Osteoblast (primary cell): Measurements from ENCODE around the gene TCEA2. TPM values are rescaled to one million over a fixed set of nuclear protein-coding genes. Genes with fewer than 3 reads are reported as not detected.

Source experiments
- DNase-seq: peaks from one replicate; pipeline ENCODE4 v3.0.0; 2011; ENCODE audit warnings: low spot score, mixed read lengths; ENCODE audit not compliant: insufficient read length; ENCODE audit errors: missing footprints
- H2AFZ ChIP-seq: 2 replicates; pipeline ENCODE4 v1.6.0; 2011; ENCODE audit warnings: mild to moderate bottlenecking, low read length
- H3K27ac ChIP-seq: 2 replicates; pipeline ENCODE4 v1.5.1; 2011; ENCODE audit warnings: mild to moderate bottlenecking, low read depth, low read length, moderate library complexity
- H3K27me3 ChIP-seq: 2 replicates; pipeline ENCODE4 v1.6.0; 2012; ENCODE audit warnings: mild to moderate bottlenecking, control low read depth, inconsistent platforms, low read length, moderate library complexity; ENCODE audit not compliant: insufficient read depth
- H3K36me3 ChIP-seq: 2 replicates; pipeline ENCODE4 v1.5.1; 2011; ENCODE audit warnings: mild to moderate bottlenecking, low read length, control low read depth, moderate library complexity; ENCODE audit not compliant: insufficient read depth
- H3K4me1 ChIP-seq: 2 replicates; pipeline ENCODE4 v1.5.1; 2011; ENCODE audit warnings: mild to moderate bottlenecking, low read length, control low read depth, moderate library complexity; ENCODE audit not compliant: insufficient read depth
- H3K4me2 ChIP-seq: 2 replicates; pipeline ENCODE4 v1.6.0; 2011; ENCODE audit warnings: mild to moderate bottlenecking, low read length; ENCODE audit not compliant: insufficient read depth
- H3K4me3 ChIP-seq: fragments of 200-600 bp; sonication (generic); 3 replicates; pipeline ENCODE4 v1.5.1; 2012; ENCODE audit warnings: mild to moderate bottlenecking, low read length, inconsistent platforms; ENCODE audit not compliant: insufficient read depth
- H3K79me2 ChIP-seq: 2 replicates; pipeline ENCODE4 v1.6.0; 2012; ENCODE audit warnings: mild to moderate bottlenecking, low read length, control low read depth, inconsistent platforms; ENCODE audit not compliant: insufficient read depth
- H3K9me3 ChIP-seq: 2 replicates; pipeline ENCODE4 v1.5.1; 2011; ENCODE audit warnings: low read depth, low read length, control low read depth
- H4K20me1 ChIP-seq: 2 replicates; pipeline ENCODE4 v1.6.0; 2012; ENCODE audit warnings: mild to moderate bottlenecking, low read length, control low read depth; ENCODE audit not compliant: insufficient read depth
- small RNA-seq: library from RNA; depleted of rRNA; stranded (forward); fragments of <200 nt; gene quantifications from one replicate; pipeline ENCODE3, GENCODE V24; 2012
- total RNA-seq: library from RNA; depleted of rRNA; stranded (reverse); fragments of >200 nt; gene quantifications from 2 replicates; pipeline ENCODE4 v1.2.3, GENCODE V29; 2012
- TF ChIP-seq, protein P1 (sequence below): IDR thresholded peaks from 2 replicates; pipeline ENCODE4 v1.5.1; 2011; ENCODE audit warnings: mild to moderate bottlenecking, low read depth, low read length, moderate library complexity; ENCODE audit errors: extremely low read depth

The TCEA2 gene
- total RNA-seq, 1 donor: 31.5 TPM

DNA sequence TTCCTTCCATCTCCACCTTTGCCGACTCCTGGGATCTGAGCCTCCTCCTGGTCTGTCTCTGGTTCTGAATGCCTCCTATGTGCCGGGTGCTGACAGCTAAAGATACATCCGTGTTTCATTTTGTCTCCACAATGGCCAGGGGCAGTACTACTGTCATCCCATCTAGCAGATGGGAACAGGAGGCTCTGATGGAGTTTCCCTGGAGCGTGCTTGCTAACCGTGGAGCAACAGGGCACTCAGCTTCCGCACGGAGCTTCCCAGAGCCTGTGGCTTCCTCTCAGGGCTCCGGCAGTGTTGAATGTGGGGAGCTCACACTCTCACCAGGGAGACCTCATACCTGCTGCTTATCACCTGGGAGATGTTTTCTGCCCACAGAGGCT lies 56.3 kb downstream of the TCEA2 start:
- H3K4me1 ChIP-seq: no peaks in the 10 kb centered on the region
- H3K4me2 ChIP-seq: no peak overlapping the region
- H3K27me3 ChIP-seq: peaks cover 24% of the 10 kb centered on the region
- no peaks in the 10 kb centered on the region for H4K20me1 ChIP-seq
- H3K4me3 ChIP-seq: no peak overlapping the region
- H3K36me3 ChIP-seq: no peaks in the 10 kb centered on the region
- no peaks in the 10 kb centered on the region for H3K79me2 ChIP-seq
- TF ChIP-seq, protein P1, sequence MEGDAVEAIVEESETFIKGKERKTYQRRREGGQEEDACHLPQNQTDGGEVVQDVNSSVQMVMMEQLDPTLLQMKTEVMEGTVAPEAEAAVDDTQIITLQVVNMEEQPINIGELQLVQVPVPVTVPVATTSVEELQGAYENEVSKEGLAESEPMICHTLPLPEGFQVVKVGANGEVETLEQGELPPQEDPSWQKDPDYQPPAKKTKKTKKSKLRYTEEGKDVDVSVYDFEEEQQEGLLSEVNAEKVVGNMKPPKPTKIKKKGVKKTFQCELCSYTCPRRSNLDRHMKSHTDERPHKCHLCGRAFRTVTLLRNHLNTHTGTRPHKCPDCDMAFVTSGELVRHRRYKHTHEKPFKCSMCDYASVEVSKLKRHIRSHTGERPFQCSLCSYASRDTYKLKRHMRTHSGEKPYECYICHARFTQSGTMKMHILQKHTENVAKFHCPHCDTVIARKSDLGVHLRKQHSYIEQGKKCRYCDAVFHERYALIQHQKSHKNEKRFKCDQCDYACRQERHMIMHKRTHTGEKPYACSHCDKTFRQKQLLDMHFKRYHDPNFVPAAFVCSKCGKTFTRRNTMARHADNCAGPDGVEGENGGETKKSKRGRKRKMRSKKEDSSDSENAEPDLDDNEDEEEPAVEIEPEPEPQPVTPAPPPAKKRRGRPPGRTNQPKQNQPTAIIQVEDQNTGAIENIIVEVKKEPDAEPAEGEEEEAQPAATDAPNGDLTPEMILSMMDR: no peak
- H3K9me3 ChIP-seq: no peaks in the 10 kb centered on the region
- no peak overlapping the region for H2AFZ ChIP-seq
- peak; percentile 34 for DNase-seq
- no peak overlapping the region for H3K27ac ChIP-seq

GRCh38 chr20:64119681-64120341 lies 56.8 kb downstream of the TCEA2 start:
- Histone ChIP-seq H3K27ac (no peak overlapping the region), H2AFZ (peak overlapping the region; percentile 82), H3K4me2 (peak overlapping the region; percentile 50), H3K4me3 (peak overlapping the region; percentile 49), H3K9me3 (no peaks in the 10 kb centered on the region), H4K20me1 (no peaks in the 10 kb centered on the region), H3K27me3 (peaks cover 24% of the 10 kb centered on the region), H3K4me1 (no peaks in the 10 kb centered on the region), H3K79me2 (no peaks in the 10 kb centered on the region), H3K36me3 (no peaks in the 10 kb centered on the region)
- DNase-seq: no peak
- TF ChIP-seq, protein P1: no peak

DNA sequence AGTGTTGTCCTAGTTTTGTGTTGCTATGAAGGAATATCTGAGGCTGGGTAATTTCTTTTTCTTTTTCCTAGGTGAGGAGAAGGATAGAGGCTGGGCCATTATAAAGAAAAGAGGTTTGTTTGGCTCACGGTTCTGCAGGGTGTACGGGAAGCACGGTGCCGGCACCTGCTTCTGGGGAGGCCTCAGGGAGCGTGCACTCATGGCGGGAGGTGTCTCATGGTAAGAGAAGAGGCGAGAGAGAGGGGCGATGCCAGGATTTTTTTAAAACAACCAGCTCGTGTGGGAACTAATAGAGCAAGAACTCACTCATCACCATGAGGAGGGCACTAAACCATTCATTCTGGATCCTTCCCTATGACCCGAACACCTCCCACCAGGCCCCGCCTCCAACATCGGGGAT lies 58.6 kb downstream of the TCEA2 start:
- H3K4me1 ChIP-seq: no peaks in the 10 kb centered on the region
- peak; percentile 9 for DNase-seq
- H3K27ac ChIP-seq: no peak overlapping the region
- TF ChIP-seq, protein P1: no peak
- H3K79me2 ChIP-seq: no peaks in the 10 kb centered on the region
- no peak overlapping the region for H3K4me3 ChIP-seq
- no peaks in the 10 kb centered on the region for H3K9me3 ChIP-seq
- H3K36me3 ChIP-seq: no peaks in the 10 kb centered on the region
- H3K4me2 ChIP-seq: no peak overlapping the region
- H4K20me1 ChIP-seq: no peaks in the 10 kb centered on the region
- no peak overlapping the region for H2AFZ ChIP-seq
- H3K27me3 ChIP-seq: peaks cover 24% of the 10 kb centered on the region

Small RNAs within 50 kb of the gene (small RNA-seq; reads per million reads assigned to genes)
- gene AL355803.1 (not detected), gene MIR6813 (0.45 reads per million)

Other genes starting within 250 kb of the TCEA2 start
- under 0.01 and 0.36 TPM in 2 replicates for gene ZBTB46, start 231.9 kb upstream of the TCEA2 start, total RNA-seq
- gene ABHD16B, start 201.7 kb upstream of the TCEA2 start, total RNA-seq: not detected in 2 replicates
- 99.6 and 115 TPM in 2 replicates for gene TPD52L2, start 197.9 kb upstream of the TCEA2 start, total RNA-seq
- gene DNAJC5, start 168.1 kb upstream of the TCEA2 start, total RNA-seq: 41.5 and 53.9 TPM in 2 replicates
- 21.0 and 23.9 TPM in 2 replicates for gene UCKL1, start 106.8 kb upstream of the TCEA2 start, total RNA-seq
- 12.1 and 14.5 TPM in 2 replicates for gene ZNF512B, start 93.3 kb upstream of the TCEA2 start, total RNA-seq
- gene SAMD10, start 83.6 kb upstream of the TCEA2 start, total RNA-seq: 0.59 and 1.4 TPM in 2 replicates
- gene PRPF6, start 82.1 kb upstream of the TCEA2 start, total RNA-seq: 47.1 and 56.1 TPM in 2 replicates
- 0.59 and 1.1 TPM in 2 replicates for gene C20orf204, start 27.0 kb upstream of the TCEA2 start, total RNA-seq
- under 0.01 TPM in 2 replicates for gene SOX18, start 13.6 kb upstream of the TCEA2 start, total RNA-seq
- 5.3 and 6.9 TPM in 2 replicates for gene RGS19, start 16.3 kb downstream of the TCEA2 start, total RNA-seq
- gene OPRL1, start 16.9 kb downstream of the TCEA2 start, total RNA-seq: 0.59 and 0.72 TPM in 2 replicates
- 0.72 TPM in 1 of 2 replicates, not detected in the other for gene LKAAEAR1, start 21.2 kb downstream of the TCEA2 start, total RNA-seq
- not detected in 2 replicates for gene NPBWR2, start 44.4 kb downstream of the TCEA2 start, total RNA-seq
- not detected in 2 replicates for gene MYT1, start 101.3 kb downstream of the TCEA2 start, total RNA-seq
- 51.0 and 59.4 TPM in 2 replicates for gene PCMTD2, start 192.6 kb downstream of the TCEA2 start, total RNA-seq